HFFc6 (cell line): ENCODE results near the gene CDH6. TPM values are rescaled to one million over a fixed set of nuclear protein-coding genes. Genes with fewer than 3 reads are reported as not detected.

Experiments used
- DNase-seq: peaks from one replicate; pipeline ENCODE4 v3.0.0-alpha.2; 2018
- H3K27ac Mint-ChIP-seq: 2 replicates; pipeline ENCODE4 v1.8.0; 2020; ENCODE audit warnings: mild to moderate bottlenecking, mixed read lengths
- H3K27me3 Mint-ChIP-seq: 2 replicates; pipeline ENCODE4 v1.8.0; 2021; ENCODE audit warnings: mild to moderate bottlenecking, moderate library complexity, mixed read lengths; ENCODE audit not compliant: insufficient read depth
- H3K36me3 Mint-ChIP-seq: 2 replicates; pipeline ENCODE4 v1.8.0; 2021; ENCODE audit warnings: low read depth, mixed read lengths
- H3K4me1 Mint-ChIP-seq: 2 replicates; pipeline ENCODE4 v1.8.0; 2020; ENCODE audit warnings: low read depth, mixed read lengths
- H3K4me3 Mint-ChIP-seq: 2 replicates; pipeline ENCODE4 v1.8.0; 2020; ENCODE audit warnings: mild to moderate bottlenecking, moderate library complexity, mixed read lengths
- H3K9me3 Mint-ChIP-seq: 2 replicates; pipeline ENCODE4 v1.8.0; 2020; ENCODE audit warnings: mild to moderate bottlenecking, mixed read lengths
- CTCF ChIP-seq: fragments of 200-600 bp; sonication (generic); IDR thresholded peaks from 2 replicates; pipeline ENCODE4 v1.5.0; 2021; ENCODE audit warnings: antibody characterized with exemption, mild to moderate bottlenecking
- total RNA-seq, 6 experiments: library from RNA; stranded (reverse); fragmentation: NEBNext Ultra II Directional; extraction: Animal tissue kit (Norgen Biotek cat#: 25700); gene quantifications; 2 replicates in 1 of 6; 3 replicates in 5 of 6; pipeline ENCODE4 v1.2.3, GENCODE V29; 2021

CDH6 gene
- total RNA-seq, 6 experiments from 2014 or later, result 0.26 to 6.6 (median 5.0) TPM

GRCh38 chr5:31287985-31288384, 94.5 kb downstream of the CDH6 start:
- H3K4me1 Mint-ChIP-seq, result peaks cover 20% of the 10 kb centered on the region; the same call in 1 of the 2 replicates
- no peaks in the 10 kb centered on the region for H3K9me3 Mint-ChIP-seq

DNA sequence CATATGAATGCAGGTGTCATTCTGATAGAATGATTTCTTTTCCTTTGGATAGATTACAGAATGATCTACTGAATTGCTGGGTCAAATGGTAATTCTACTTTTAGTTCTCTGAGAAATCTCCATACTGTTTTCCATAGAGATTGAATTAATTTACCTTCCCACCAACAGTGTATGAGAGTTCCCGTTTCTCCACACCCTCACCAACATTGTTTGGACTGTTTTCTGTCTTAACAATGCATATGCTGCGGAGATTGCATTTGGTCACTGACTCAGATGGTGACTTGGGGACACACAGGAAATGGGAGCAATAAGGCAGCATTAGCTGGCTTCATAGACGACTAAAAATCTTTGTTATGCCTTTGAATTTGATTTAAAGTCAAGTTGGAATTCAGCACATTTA, 95.9 kb downstream of the CDH6 start:
- DNase-seq, result no peak
- H3K27ac Mint-ChIP-seq, result no peak overlapping the region
- H3K27me3 Mint-ChIP-seq, result peaks cover 5% of the 10 kb centered on the region; the same call in 1 of the 2 replicates
- H3K36me3 Mint-ChIP-seq, result no peaks in the 10 kb centered on the region
- H3K4me1 Mint-ChIP-seq, result peaks cover 20% of the 10 kb centered on the region; the same call in 1 of the 2 replicates
- TF ChIP-seq CTCF, result no peak
- H3K4me3 Mint-ChIP-seq, result no peak overlapping the region
- H3K9me3 Mint-ChIP-seq, result no peaks in the 10 kb centered on the region

More at GRCh38 chr5:31287985-31288384, 94.5 kb downstream of the CDH6 start:
- no peak overlapping the region for H3K4me3 Mint-ChIP-seq
- H3K27ac Mint-ChIP-seq, result no peak overlapping the region
- peaks cover 5% of the 10 kb centered on the region; the same call in 1 of the 2 replicates for H3K27me3 Mint-ChIP-seq
- no peak for DNase-seq
- H3K36me3 Mint-ChIP-seq, result no peaks in the 10 kb centered on the region
- TF ChIP-seq CTCF, result no peak

DNA sequence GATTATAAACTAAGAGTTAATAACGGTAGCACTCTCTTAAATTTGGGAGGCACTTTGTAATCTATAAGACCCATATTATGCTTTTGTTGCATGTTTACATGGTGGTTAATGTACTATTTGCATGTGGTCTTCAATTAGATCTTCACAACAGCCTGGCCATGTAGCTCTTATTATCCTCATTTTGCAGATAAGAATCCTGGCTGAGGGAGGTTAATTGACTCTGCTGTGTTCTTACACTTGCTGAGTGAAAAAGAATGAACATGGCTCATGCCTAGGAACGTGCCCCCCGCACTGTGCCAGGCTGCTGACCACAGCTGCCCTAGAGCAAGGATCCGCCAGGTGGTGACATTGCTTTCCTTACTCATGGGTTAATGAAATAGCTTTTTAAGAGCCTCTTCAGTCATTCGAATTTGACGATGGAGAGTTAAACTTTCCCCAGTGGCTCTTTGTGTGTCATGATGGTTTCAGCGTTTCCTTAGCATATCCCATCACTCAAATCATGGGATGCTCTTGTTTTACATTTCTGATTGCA, 97.9 kb downstream of the CDH6 start:
- H3K9me3 Mint-ChIP-seq, result no peaks in the 10 kb centered on the region
- H3K4me3 Mint-ChIP-seq, result no peak overlapping the region
- TF ChIP-seq CTCF, result peak; percentile 32
- H3K4me1 Mint-ChIP-seq, result peaks cover 20% of the 10 kb centered on the region; the same call in 1 of the 2 replicates
- H3K27ac Mint-ChIP-seq, result no peak overlapping the region
- DNase-seq, result no peak
- H3K27me3 Mint-ChIP-seq, result peaks cover 4% of the 10 kb centered on the region; the same call in 1 of the 2 replicates
- H3K36me3 Mint-ChIP-seq, result no peaks in the 10 kb centered on the region

- Mint-ChIP-seq H3K27ac (peak overlapping the region; percentile 25; the same call in 1 of the 2 replicates), H3K9me3 (no peaks in the 10 kb centered on the region), H3K4me3 (no peak overlapping the region), H3K27me3 (peaks cover 5% of the 10 kb centered on the region; the same call in 1 of the 2 replicates), H3K36me3 (peaks cover 5% of the 10 kb centered on the region; the same call in 1 of the 2 replicates), H3K4me1 (peaks cover 26% of the 10 kb centered on the region)
- DNase-seq, result no peak
- no peak for TF ChIP-seq CTCF
These were observed 107.0 kb downstream of the CDH6 start for GRCh38 chr5:31300501-31300900.

DNA sequence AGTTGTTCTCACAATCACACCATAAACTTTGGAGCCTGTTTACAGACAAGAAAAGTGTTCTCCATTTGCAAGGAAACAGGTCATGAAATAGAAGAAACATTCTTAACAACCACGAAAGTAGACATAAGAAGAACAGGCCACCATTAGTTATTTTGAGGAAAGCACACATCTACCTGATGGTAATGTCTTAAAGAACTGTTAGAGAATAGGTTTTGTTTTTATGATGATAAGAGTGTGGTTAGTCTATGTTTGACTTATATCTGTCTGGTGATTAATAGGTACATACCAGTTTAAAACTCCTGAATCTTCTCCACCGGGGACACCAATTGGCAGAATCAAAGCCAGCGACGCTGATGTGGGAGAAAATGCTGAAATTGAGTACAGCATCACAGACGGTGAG, 108.3 kb downstream of the CDH6 start:
- Mint-ChIP-seq H3K36me3 (peaks cover 5% of the 10 kb centered on the region; the same call in 1 of the 2 replicates), H3K9me3 (no peaks in the 10 kb centered on the region), H3K27ac (no peak overlapping the region), H3K4me1 (peaks cover 28% of the 10 kb centered on the region), H3K27me3 (peaks cover 2% of the 10 kb centered on the region; the same call in 1 of the 2 replicates), H3K4me3 (no peak overlapping the region)
- DNase-seq, result no peak
- no peak for TF ChIP-seq CTCF
